Fibroblast of lung (primary cell): Measurements from ENCODE around the gene TRIP12.

Experiments
- CTCF ChIP-seq, 2 donors: IDR thresholded peaks in 1 of 2; conservative IDR thresholded peaks in 1 of 2; 1 replicate in 1 of 2; 2 replicates in 1 of 2; pipeline ENCODE4 v1.5.1; 2011 to 2012; ENCODE audit warnings: low read length in 2 of 2, control low read depth in 1 of 2, inconsistent platforms in 1 of 2, low read depth in 1 of 2, mild to moderate bottlenecking in 1 of 2
- EZH2 ChIP-seq: IDR thresholded peaks from 2 replicates; pipeline ENCODE4 v1.5.1; 2012; ENCODE audit warnings: low read length, control low read depth, mild to moderate bottlenecking; ENCODE audit errors: missing control alignments

GRCh38 chr2:229810786-229811185 is 111.0 kb downstream of the TRIP12 start:
- TF ChIP-seq CTCF (conservative IDR thresholded peaks at IDR 0.05 in 1 of 2, IDR thresholded peaks at IDR 0.05 in 1 of 2; ENCODE audit: low read depth in 1 of 2, low read length in 2 of 2) = no peak
- TF ChIP-seq EZH2 = no peak
